HG02943 (cell line): ENCODE data around the gene RFX2.
A peak's percentile ranks its signal among the peaks of the same experiment; 100 is the strongest.
"Not testable (repeated sequence)": the region's sequence is repeated elsewhere in the genome, so short reads cannot be mapped to it uniquely, and the experiment has no call there.

Experiments used
- ATAC-seq: cut with Tn5 transposase; IDR thresholded peaks from one replicate; pipeline ENCODE4 v1.9.1; 2021; ENCODE audit warnings: mild to moderate bottlenecking, low read depth, moderate library complexity; ENCODE audit not compliant: unreplicated experiment

The RFX2 gene

GRCh38 chr19:6106643-6107294 is 3.5 kb downstream of the RFX2 start:
- ATAC-seq: not testable (repeated sequence)

GRCh38 chr19:6105444-6105843 is 4.9 kb downstream of the RFX2 start:
- ATAC-seq: no peak

GRCh38 chr19:6103894-6104293 is 6.4 kb downstream of the RFX2 start:
- ATAC-seq: no peak

DNA sequence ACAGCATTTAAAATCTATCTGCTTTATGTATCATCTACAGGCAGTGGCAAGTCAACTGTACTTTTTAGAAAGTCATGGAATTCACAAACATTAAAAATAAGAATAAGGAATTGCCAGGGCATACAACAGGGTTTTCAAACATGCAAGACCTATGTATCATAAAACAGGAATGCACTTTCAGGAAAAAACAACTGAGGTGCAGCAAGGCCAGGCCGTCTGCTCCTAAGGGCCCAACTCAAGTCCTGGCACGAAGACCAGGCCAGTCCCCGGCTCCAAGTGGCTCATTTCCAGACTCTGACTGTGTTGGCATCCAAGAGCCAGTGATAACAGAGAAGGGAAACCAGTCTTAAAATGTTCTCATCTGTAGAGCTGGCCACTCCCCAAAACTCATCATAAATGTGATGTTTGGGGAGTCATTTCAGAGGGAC is 7.1 kb downstream of the RFX2 start:
- ATAC-seq: no peak

- ATAC-seq: no peak
Observed at GRCh38 chr19:6101991-6102390, 8.3 kb downstream of the RFX2 start.

- no peak for ATAC-seq
Observed at GRCh38 chr19:6101291-6101825, 8.9 kb downstream of the RFX2 start.

GRCh38 chr19:6100284-6100915 is 9.9 kb downstream of the RFX2 start:
- no peak for ATAC-seq

- no peak for ATAC-seq
Observed at GRCh38 chr19:6099599-6099998, 10.7 kb downstream of the RFX2 start.

DNA sequence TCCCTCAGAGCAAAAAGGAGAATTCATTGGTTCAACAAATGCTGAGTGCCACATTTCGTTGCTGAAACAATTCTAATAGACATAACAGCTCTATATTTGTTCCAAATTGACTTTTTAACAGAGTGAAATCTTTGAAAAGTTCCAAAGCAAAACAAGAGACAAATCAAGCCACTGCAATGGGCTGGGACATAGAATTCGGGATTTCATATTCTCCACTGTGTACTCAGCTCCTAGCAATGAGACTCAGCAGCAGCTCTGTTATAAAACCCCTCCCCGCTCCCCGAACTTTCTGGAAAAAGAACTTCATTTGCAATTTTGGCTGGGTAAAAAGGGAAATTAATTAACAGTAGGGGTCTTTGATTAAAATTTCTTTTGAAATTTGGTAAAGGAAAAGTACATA is 11.3 kb downstream of the RFX2 start:
- ATAC-seq: no peak

DNA sequence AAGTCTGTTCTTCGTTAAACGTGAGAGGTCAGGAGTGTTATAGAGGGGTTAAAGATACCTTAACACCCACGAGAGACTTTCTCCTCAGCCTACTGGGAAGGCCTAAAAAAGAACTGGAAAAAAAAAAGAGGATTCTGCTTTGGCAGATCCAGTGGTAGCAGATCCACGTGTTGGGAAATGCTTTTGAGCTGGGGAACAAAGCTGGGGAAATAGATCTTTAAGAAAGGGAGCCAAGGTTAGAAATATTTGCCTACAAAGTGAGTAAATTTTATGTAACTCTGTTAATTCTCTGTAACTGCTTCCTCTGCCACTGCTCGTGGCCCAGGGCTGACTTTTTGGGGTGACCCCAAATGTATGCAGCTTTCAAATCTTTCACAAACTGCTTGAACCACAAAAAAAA is 11.7 kb downstream of the RFX2 start:
- ATAC-seq: no peak

GRCh38 chr19:6097911-6098310 is 12.4 kb downstream of the RFX2 start:
- ATAC-seq: no peak

GRCh38 chr19:6095760-6096159 is 14.5 kb downstream of the RFX2 start:
- no peak for ATAC-seq

- ATAC-seq: no peak
Observed at GRCh38 chr19:6092329-6093286, 17.7 kb downstream of the RFX2 start.

DNA sequence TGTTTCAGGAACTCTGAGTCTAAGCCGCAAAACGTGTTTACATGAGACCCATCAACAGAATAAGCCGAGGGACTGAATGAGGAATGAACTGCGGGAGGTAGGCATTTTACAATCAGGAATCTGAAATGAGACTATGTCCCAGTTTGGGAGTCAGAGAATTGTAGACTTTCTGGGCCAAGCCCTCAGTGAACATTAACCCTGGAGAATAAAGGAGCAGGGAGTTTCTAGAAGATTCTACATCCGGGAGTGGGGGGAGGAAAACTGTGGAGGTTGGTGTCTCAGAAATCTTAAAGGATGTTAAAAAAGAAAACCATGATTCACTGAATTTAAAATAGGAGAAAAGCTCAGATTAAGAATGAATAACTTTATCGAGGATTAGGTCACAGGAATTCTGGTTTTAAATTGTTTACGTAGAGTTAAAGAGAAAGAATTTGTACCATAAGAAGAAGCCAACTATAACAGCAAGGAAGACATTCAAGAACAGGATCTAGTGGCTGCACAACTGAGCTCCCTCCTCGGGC is 18.5 kb downstream of the RFX2 start:
- no peak for ATAC-seq

- no peak for ATAC-seq
Observed at GRCh38 chr19:6090634-6091033, 19.7 kb downstream of the RFX2 start.

GRCh38 chr19:6088602-6089049 is 21.7 kb downstream of the RFX2 start:
- no peak for ATAC-seq

DNA sequence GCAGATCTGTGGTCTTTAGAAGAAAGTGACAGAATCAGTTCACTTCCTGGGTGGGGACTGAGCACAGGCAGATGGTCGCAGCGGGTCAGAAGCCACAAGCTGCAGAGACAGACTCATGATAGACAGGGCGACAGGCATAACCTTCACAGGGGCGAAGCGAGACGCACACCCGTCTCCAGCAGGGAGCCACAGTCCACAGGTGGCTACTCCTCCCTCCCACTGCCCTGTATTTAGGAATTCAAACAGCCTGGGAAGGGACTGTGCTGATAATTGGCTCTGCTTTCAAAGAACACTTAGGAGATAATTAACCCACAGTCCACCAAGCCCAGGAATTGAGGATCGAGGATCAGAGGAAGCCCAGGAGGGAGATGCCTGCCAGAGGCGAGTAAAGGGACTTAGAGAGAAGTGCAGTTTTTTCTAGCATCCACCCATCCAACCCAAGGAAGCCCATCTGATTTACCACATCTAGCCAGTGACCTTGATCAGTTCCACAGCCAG is 23.2 kb downstream of the RFX2 start:
- peak; percentile 70 for ATAC-seq

DNA sequence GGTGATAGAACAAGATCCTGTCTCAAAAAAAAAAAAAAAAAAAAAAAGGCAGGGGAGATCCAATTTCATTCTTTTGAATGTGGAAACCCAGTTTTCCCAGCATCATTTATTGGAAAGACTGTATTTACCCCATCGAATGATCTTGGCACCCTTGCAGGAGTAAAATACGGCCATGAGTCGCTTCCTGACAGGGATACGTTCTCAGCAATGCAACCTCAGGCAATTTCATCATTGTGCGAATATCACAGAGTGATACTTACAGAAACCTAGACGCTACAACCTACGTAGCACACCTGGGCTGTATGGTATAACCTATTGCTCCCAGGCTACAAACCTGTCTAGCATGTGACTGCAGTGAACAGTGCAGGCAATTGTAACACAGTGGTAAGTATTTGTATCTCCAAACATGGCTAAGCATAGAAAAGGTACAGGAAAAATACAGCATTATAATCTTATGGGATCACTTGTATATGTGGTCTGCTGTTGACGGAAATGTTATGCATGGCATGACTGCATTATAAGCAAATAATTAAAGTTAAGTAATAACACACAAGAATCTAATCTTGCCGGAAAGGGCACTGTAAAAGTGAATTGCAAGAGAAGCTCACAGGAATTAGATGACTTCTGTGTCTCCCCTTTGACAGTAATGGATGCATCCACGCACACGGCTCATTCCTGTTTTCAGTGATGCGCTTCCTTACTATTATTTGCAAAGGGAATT is 24.1 kb downstream of the RFX2 start:
- no peak for ATAC-seq

GRCh38 chr19:6084821-6085220 is 25.5 kb downstream of the RFX2 start:
- ATAC-seq: no peak

GRCh38 chr19:6079107-6079506 is 31.2 kb downstream of the RFX2 start:
- ATAC-seq: no peak
